Progenitor cell of endocrine pancreas (in vitro differentiated cells): ENCODE measurements around the gene PTPRQ. TPM values are rescaled to one million over a fixed set of nuclear protein-coding genes. Genes with fewer than 3 reads are reported as not detected.

ENCODE experiments used
- DNase-seq: peaks from one replicate; pipeline ENCODE4 v3.0.0; 2021; ENCODE audit warnings: low spot score; ENCODE audit not compliant: unreplicated experiment
- H3K27ac Mint-ChIP-seq: 2 replicates; pipeline ENCODE4 v1.8.0; 2021; ENCODE audit warnings: mild to moderate bottlenecking, moderate library complexity, mixed read lengths
- H3K27me3 Mint-ChIP-seq: 2 replicates; pipeline ENCODE4 v1.8.0; 2021; ENCODE audit warnings: mixed read lengths
- H3K36me3 Mint-ChIP-seq: 2 replicates; pipeline ENCODE4 v1.8.0; 2022; ENCODE audit warnings: mixed read lengths; ENCODE audit not compliant: insufficient read depth
- H3K4me1 Mint-ChIP-seq: 2 replicates; pipeline ENCODE4 v1.8.0; 2021; ENCODE audit warnings: low read depth, mixed read lengths
- H3K4me3 Mint-ChIP-seq: 2 replicates; pipeline ENCODE4 v1.8.0; 2021; ENCODE audit warnings: low read depth, mild to moderate bottlenecking, moderate library complexity, mixed read lengths
- H3K9me3 Mint-ChIP-seq: 2 replicates; pipeline ENCODE4 v1.8.0; 2021; ENCODE audit warnings: low read depth, mixed read lengths
- CTCF ChIP-seq: fragments of 200-600 bp; sonication (generic); IDR thresholded peaks from one replicate; pipeline ENCODE4 v1.5.0; 2021; ENCODE audit warnings: antibody characterized with exemption, mild to moderate bottlenecking; ENCODE audit not compliant: unreplicated experiment
- total RNA-seq: library from RNA; stranded (reverse); gene quantifications from 2 replicates; pipeline ENCODE4 v1.2.1, GENCODE V29; 2021

The PTPRQ gene
- total RNA-seq, 1 donor from 2014 or later: 0.19 TPM

- TF ChIP-seq CTCF: no peak
- Mint-ChIP-seq H3K27me3 (peaks cover 2% of the 10 kb centered on the region), H3K4me3 (no peak overlapping the region), H3K9me3 (peaks cover 3% of the 10 kb centered on the region), H3K4me1 (peaks cover 9% of the 10 kb centered on the region), H3K36me3 (no peaks in the 10 kb centered on the region), H3K27ac (no peak overlapping the region)
- no peak for DNase-seq
These were observed 146.1 kb downstream of the PTPRQ start for GRCh38 chr12:80590085-80590484.

GRCh38 chr12:80593766-80594165 lies 149.7 kb downstream of the PTPRQ start:
- Mint-ChIP-seq H3K36me3 (no peaks in the 10 kb centered on the region), H3K27ac (no peak overlapping the region), H3K9me3 (no peaks in the 10 kb centered on the region), H3K27me3 (peaks cover 2% of the 10 kb centered on the region), H3K4me1 (peaks cover 6% of the 10 kb centered on the region), H3K4me3 (no peak overlapping the region)
- no peak for DNase-seq
- no peak for TF ChIP-seq CTCF

- H3K27ac Mint-ChIP-seq: no peak overlapping the region
- TF ChIP-seq CTCF: no peak
- no peaks in the 10 kb centered on the region for H3K9me3 Mint-ChIP-seq
- no peak overlapping the region for H3K4me3 Mint-ChIP-seq
- DNase-seq: no peak
- H3K4me1 Mint-ChIP-seq: peaks cover 4% of the 10 kb centered on the region
- H3K36me3 Mint-ChIP-seq: no peaks in the 10 kb centered on the region
- peaks cover 2% of the 10 kb centered on the region for H3K27me3 Mint-ChIP-seq
These were observed 152.5 kb downstream of the PTPRQ start for GRCh38 chr12:80596509-80596908.

GRCh38 chr12:80598004-80598606 lies 154.1 kb downstream of the PTPRQ start:
- DNase-seq: no peak
- peak; percentile 52 for TF ChIP-seq CTCF
- no peaks in the 10 kb centered on the region for H3K36me3 Mint-ChIP-seq
- H3K27ac Mint-ChIP-seq: no peak overlapping the region
- no peak overlapping the region for H3K4me3 Mint-ChIP-seq
- H3K9me3 Mint-ChIP-seq: no peaks in the 10 kb centered on the region
- peaks cover 2% of the 10 kb centered on the region for H3K27me3 Mint-ChIP-seq
- H3K4me1 Mint-ChIP-seq: peaks cover 4% of the 10 kb centered on the region

GRCh38 chr12:80602455-80602854 lies 158.4 kb downstream of the PTPRQ start:
- Mint-ChIP-seq H3K9me3 (no peaks in the 10 kb centered on the region), H3K27ac (no peak overlapping the region), H3K4me1 (no peaks in the 10 kb centered on the region), H3K27me3 (no peaks in the 10 kb centered on the region), H3K36me3 (no peaks in the 10 kb centered on the region), H3K4me3 (no peak overlapping the region)
- TF ChIP-seq CTCF: no peak
- DNase-seq: no peak
